Mucosa of rectum (tissue), 2 donors: ENCODE data around the gene INPP4A.
"Not testable (repeated sequence)": the region's sequence is repeated elsewhere in the genome, so short reads cannot be mapped to it uniquely, and the experiment has no call there.

ENCODE experiments used
- H3K27ac ChIP-seq, 2 donors: one replicate each; pipeline ENCODE4 v1.7.0; 2013; ENCODE audit warnings: inconsistent platforms in 2 of 2, low read depth in 2 of 2, low read length in 2 of 2
- H3K27me3 ChIP-seq, 2 donors: one replicate each; pipeline ENCODE4 v1.7.0; 2013; ENCODE audit warnings: low read length in 2 of 2; ENCODE audit not compliant: control insufficient read depth in 2 of 2, insufficient read depth in 2 of 2
- H3K36me3 ChIP-seq, 2 donors: one replicate each; pipeline ENCODE4 v1.7.0; 2013; ENCODE audit warnings: low read length in 2 of 2; ENCODE audit not compliant: control insufficient read depth in 2 of 2, insufficient read depth in 2 of 2
- H3K4me1 ChIP-seq, 2 donors: one replicate each; pipeline ENCODE4 v1.7.0; 2013; ENCODE audit warnings: low read length in 2 of 2, mild to moderate bottlenecking in 1 of 2; ENCODE audit not compliant: control insufficient read depth in 2 of 2, insufficient read depth in 2 of 2
- H3K4me3 ChIP-seq, 2 donors: one replicate each; pipeline ENCODE4 v1.7.0; 2013; ENCODE audit warnings: low read length in 2 of 2
- H3K9ac ChIP-seq, 2 donors: one replicate each; pipeline ENCODE4 v1.7.0; 2013; ENCODE audit warnings: low read length in 2 of 2, low read depth in 1 of 2, mild to moderate bottlenecking in 1 of 2
- H3K9me3 ChIP-seq, 2 donors: one replicate each; pipeline ENCODE4 v1.7.0; 2013; ENCODE audit warnings: low read length in 2 of 2; ENCODE audit not compliant: control insufficient read depth in 2 of 2
- donor health status: healthy.
- donor health status: Normal muscosa, but diverticular disease.

The INPP4A gene

DNA sequence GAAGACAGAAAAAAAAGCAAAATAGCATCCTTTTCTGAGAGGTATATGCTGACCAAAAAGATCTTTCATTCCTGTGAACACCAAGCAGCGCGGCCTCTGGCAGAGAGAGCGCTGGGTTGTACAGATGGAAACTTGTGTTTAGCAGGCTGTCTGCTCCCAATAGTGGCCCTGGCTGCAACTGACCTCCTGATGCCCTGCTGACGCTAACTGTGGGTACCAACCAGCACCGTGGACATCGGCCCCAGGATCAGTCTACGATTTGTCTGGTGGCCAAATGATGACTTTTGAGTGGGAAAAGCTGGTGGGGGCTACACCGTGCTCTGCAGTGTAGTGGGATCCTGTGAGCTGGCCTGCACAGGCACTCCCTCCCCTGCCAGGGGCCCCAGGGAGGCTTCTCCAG is 147.9 kb downstream of the INPP4A start:
- H3K4me3 ChIP-seq, result no peak overlapping the region
- H3K36me3 ChIP-seq, result peaks cover 16 to 21% of the 10 kb centered on the region in 2 donors
- no peak overlapping the region for H3K27ac ChIP-seq

DNA sequence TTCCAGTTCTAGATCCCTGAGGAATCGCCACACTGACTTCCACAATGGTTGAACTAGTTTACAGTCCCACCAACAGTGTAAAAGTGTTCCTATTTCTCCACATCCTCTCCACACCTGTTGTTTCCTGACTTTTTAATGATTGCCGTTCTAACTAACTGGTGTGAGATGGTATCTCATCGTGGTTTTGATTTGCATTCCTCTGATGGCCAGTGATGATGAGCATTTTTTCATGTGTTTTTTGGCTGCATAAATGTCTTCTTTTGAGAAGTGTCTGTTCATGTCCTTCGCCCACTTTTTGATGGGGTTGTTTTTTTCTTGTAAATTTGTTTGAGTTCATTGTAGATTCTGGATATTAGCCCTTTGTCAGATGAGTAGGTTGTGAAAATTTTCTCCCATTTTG is 150.0 kb downstream of the INPP4A start:
- H3K4me1 ChIP-seq, H3K27me3 ChIP-seq, H3K4me3 ChIP-seq, H3K9ac ChIP-seq, H3K27ac ChIP-seq, H3K9me3 ChIP-seq: not testable (repeated sequence)
- peaks cover 18 to 24% of the 10 kb centered on the region in 2 donors for H3K36me3 ChIP-seq

More for the DNA sequence above, 147.9 kb downstream of the INPP4A start:
- no peak overlapping the region for H3K9ac ChIP-seq
- H3K9me3 ChIP-seq, result no peaks in the 10 kb centered on the region
- H3K4me1 ChIP-seq, result no peaks in the 10 kb centered on the region
- no peaks in the 10 kb centered on the region for H3K27me3 ChIP-seq

DNA sequence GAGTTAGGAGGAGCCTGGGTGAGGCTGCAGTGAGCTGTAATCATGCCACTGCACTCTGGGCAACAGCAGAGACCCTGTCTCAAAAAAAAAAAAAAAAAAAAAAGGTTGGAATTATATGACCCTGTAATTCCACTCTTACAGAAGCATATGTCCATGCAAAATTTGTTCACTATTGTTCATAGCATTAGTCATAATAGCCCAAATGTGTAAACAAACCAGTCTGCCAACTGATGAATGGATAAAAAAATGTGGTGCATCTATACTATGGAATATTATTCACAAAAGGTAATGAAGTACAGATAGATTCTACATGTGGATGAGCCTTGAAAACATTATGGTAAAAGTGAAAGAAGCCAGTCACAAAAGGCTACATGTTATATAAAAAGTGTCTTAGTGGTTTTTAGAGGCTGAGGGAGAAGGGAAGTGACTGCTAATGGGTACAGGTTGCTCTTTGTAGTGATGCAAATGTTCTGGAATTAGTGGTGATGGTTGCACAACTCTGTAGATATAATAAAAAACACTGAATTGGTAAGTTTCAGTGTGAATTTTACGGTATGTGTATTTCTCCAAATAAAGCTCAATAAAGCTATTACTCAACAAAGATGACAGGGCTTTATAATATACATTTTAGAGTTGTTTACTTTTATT is 154.2 kb downstream of the INPP4A start:
- no peaks in the 10 kb centered on the region for H3K9me3 ChIP-seq
- H3K36me3 ChIP-seq, result peaks cover 28 to 29% of the 10 kb centered on the region in 2 donors

DNA sequence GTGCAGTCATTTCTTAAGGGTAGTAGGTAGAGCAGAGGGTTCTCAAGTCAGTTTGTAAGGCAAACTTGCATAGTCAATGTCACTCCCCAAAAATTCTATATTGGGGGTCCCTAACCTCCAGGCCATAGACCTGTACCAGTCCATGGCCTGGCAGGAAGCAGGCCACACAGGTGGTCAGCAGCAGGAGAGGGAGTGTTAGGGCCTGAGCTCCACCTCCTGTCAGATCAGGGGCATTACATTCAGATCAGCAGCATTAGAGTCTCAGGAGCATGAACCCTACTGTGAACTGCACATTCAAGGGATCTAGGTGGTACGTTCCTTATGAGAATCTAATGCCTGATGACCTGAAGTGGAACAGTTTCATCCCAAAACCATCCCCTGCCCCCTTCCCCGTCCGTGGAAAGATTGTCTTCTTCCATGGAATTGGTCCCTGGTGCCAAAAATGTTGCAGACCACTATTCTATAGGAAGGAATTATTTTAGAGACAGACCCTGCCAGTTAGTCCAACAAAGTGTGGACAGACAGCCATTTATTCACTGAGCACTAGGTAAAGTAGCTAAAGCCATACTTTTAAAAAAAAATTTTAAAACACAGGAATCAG is 157.0 kb downstream of the INPP4A start:
- Histone ChIP-seq H3K9ac (no peak overlapping the region), H3K4me3 (no peak overlapping the region), H3K36me3 (peaks cover 28 to 29% of the 10 kb centered on the region in 2 donors)

More for the DNA sequence above, 154.2 kb downstream of the INPP4A start:
- Histone ChIP-seq H3K4me3 (no peak overlapping the region), H3K27me3 (no peaks in the 10 kb centered on the region), H3K4me1 (no peaks in the 10 kb centered on the region), H3K9ac (no peak overlapping the region), H3K27ac (no peak overlapping the region)

DNA sequence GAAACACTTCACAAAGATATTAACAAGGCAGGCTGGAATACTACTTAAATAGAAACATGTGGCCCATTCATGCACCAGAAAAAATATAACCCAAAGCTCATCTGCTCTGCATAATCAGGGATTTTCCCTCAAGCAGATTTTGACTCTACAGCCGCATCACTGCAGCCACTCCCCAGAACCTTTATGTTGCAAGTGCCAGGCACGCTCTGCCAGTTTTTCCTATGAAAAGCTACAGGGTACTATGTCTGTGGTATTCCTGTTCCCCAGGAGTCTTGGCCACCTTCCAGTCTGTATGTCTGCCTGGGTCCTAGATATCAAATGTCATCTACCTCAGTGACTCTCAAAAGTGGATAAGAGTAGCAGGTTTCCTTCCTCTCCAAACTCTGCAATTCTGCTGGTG is 159.9 kb downstream of the INPP4A start:
- Histone ChIP-seq H3K27ac (no peak overlapping the region), H3K4me1 (peaks cover 12 to 15% of the 10 kb centered on the region in 2 donors), H3K27me3 (no peaks in the 10 kb centered on the region), H3K4me3 (no peak overlapping the region), H3K9me3 (no peaks in the 10 kb centered on the region), H3K9ac (no peak overlapping the region), H3K36me3 (peaks cover 19 to 28% of the 10 kb centered on the region in 2 donors)

More for the DNA sequence above, 157.0 kb downstream of the INPP4A start:
- Histone ChIP-seq H3K27me3 (no peaks in the 10 kb centered on the region), H3K4me1 (peaks cover under 1 to 4% of the 10 kb centered on the region in 2 donors), H3K27ac (no peak overlapping the region), H3K9me3 (no peaks in the 10 kb centered on the region)

DNA sequence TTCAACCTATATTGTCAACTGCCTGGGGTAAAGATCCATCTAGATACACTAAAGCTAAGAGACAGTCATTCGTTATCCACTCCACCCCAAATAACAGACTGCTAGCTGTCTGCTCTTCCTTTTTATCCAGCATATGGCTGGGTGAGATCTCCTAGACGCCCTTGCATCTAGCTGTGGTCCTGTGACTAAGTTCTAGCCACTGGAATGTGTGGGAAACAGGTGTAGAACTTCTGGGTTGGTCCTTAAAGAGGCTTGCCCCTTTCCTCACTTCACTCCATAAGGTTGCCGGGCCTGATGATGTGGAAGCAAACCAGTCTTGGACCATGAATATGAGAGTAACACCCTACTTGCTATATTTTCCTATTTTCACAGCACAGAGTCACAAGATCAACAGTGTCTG is 160.4 kb downstream of the INPP4A start:
- H3K36me3 ChIP-seq, result peaks cover 14 to 23% of the 10 kb centered on the region in 2 donors
- peaks cover 12 to 20% of the 10 kb centered on the region in 2 donors for H3K4me1 ChIP-seq
- no peaks in the 10 kb centered on the region for H3K9me3 ChIP-seq
- H3K9ac ChIP-seq, result no peak overlapping the region
- no peak overlapping the region for H3K27ac ChIP-seq
- no peaks in the 10 kb centered on the region for H3K27me3 ChIP-seq
- no peak overlapping the region for H3K4me3 ChIP-seq

DNA sequence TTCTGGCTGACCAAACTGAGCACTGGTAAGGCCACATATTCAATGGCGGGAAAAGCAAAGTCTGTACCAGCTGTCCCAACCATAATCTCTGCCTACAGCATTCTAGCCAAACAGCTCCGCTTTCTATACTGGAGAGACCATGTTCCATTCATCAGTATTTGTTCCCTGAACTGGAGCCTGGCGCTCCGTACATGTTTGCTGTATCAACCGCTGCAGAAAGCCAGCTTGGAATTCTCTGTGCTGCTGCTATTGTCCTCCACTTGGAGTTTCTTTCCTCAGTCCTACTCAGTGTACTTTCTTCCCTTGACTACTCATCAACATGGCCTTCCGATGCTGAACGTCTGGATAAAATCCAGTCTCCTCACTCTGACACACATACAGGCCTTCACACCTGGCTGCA is 161.8 kb downstream of the INPP4A start:
- H3K4me1 ChIP-seq, result peaks cover 14 to 32% of the 10 kb centered on the region in 2 donors
- no peaks in the 10 kb centered on the region for H3K9me3 ChIP-seq
- no peak overlapping the region for H3K9ac ChIP-seq
- no peak overlapping the region for H3K4me3 ChIP-seq
- H3K27me3 ChIP-seq, result no peaks in the 10 kb centered on the region
- H3K36me3 ChIP-seq, result peaks cover 14 to 25% of the 10 kb centered on the region in 2 donors
- no peak overlapping the region for H3K27ac ChIP-seq

DNA sequence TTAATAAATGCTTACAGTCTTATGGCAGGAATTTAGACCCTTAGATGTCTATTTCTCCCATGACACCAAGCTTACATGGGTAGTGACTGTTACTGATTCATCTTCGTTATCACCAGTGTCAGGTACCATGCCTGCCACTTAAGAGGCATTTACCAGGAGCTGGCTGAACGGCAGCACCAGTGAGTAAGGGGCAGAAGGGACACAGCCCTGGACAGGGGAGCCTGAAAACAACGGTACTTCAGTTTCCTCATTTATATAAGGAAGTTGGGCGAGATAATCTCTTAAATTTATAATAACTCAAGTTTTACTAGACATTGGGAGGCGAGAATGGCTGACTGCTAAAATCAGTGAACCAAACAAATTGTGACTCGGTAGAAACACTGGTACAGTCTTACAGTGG is 162.4 kb downstream of the INPP4A start:
- H3K27ac ChIP-seq, result no peak overlapping the region
- H3K4me3 ChIP-seq, result peak overlapping the region; percentile 92 to 93
- H3K27me3 ChIP-seq, result no peaks in the 10 kb centered on the region
- H3K4me1 ChIP-seq, result peaks cover 14 to 32% of the 10 kb centered on the region in 2 donors
- no peaks in the 10 kb centered on the region for H3K9me3 ChIP-seq
- peaks cover 14 to 20% of the 10 kb centered on the region in 2 donors for H3K36me3 ChIP-seq
- H3K9ac ChIP-seq, result peak overlapping the region in 1 of 2 donors; percentile 97

DNA sequence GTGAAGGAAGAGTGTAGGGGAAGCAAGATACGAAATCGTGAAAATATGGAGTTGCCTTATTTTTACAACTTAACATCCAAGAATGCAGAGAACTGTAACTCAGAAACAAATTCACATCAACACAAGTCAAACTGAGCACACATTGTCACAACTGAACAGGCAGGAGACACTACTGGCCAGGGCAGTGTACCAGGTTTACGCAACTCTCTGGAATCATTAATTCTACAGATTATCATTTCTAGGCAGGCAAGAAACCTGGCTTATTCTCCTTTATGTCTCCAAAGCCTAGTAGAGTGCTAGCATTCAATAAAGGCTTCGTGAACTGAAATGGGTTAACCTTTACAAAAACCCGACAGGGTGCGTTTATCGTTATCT is 163.1 kb downstream of the INPP4A start:
- Histone ChIP-seq H3K36me3 (peaks cover 12 to 20% of the 10 kb centered on the region in 2 donors), H3K4me1 (peaks cover 14 to 32% of the 10 kb centered on the region in 2 donors), H3K27ac (peak overlapping the region; percentile 91 to 94), H3K4me3 (peak overlapping the region; percentile 92 to 93), H3K27me3 (no peaks in the 10 kb centered on the region), H3K9me3 (no peaks in the 10 kb centered on the region), H3K9ac (peak overlapping the region; percentile 93 to 97)

DNA sequence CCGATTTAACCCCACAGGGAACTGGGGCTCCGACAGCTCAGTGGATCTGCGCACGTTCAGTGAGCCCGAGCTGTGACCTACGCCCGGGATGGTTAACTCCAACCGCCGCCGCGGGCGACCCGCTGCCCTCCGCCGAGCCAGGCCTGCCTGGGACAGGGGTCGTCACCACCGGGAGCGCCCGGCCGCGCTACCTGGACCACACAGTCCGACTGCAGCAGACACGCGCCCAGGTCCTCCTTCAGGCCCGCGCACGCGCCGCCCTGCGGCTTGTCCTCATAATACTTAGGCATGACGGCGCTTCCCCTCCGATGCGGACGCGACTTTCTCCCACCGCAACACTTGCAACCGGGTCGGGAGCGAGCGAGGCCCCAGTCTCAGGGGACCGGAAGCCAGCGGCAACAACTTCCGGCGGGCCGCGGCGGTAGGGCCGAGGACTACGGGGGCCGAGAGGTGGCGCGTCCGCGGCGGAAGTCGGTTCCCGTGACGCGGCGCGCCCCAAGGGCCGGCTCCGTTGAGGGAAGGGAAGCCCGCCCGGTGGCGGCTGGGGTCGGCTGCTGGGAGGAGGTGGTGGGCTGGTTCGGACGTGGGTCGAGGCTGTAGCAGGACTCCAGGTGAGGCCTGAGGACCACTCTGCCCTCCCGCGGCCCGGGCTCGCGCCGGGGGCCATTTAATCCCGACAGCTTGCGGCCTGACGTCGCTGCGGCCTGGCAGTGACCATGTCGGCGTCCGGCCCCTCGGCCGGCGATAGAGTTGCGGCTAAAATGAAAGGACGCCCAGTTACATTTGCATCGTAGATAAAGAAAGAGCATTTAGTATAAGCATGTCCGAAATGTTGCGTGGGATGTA is 163.7 kb downstream of the INPP4A start, which contains the start of the genes COA5 and UNC50:
TSS of gene COA5 (minus strand) at position 397 of the 846 bp plus-strand sequence. CDS start at position 290, 107 bp downstream.
TSS of gene UNC50 (plus strand) at position 474 of the 846 bp plus-strand sequence. CDS start 1,171 bp downstream, outside the sequence.
- peak within 1 kb of the TSS; percentile 93 to 97 for H3K9ac ChIP-seq
- H3K27ac ChIP-seq, result peak within 1 kb of the TSS; percentile 91 to 94
- no peaks in the 10 kb centered on the region for H3K9me3 ChIP-seq
- H3K36me3 ChIP-seq, result peaks cover 10 to 19% of the 10 kb centered on the region in 2 donors
- H3K4me1 ChIP-seq, result peaks cover 14 to 32% of the 10 kb centered on the region in 2 donors
- H3K4me3 ChIP-seq, result peak within 1 kb of the TSS; percentile 92 to 93
- H3K27me3 ChIP-seq, result no peaks in the 10 kb centered on the region
